ENCODE measurements around the gene BNIPL.

The BNIPL gene

DNA sequence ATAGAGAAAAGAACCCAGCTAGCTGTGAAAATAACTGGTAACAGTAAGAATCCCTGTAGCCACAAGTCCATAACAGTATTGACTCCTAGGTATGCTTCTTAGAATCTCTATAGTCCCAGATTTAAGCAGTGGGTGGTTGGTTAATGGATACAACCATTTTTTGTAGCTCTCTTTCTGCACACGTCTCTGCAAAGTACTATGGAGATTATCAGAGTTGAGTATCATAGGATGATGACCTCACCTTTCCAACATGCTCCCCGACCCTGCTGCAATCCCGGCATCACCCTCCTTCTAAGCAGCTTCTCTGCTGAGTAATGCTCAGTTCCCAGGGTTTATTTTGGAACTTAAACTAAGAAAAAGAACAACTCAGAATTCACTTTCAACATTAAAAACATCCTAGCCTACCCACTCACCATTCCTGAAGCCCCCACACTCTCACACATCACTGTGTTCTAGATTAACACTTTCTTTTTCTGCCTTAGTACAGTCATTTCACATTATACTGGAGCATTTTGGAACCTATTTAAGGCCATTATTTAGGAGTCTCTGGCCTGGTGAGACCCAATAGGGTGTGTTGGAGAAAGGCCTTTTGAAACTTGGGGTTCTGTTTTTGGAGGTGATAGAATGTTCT lies 26.5 kb downstream of the BNIPL start:
- H3K27me3 ChIP-seq (ENCODE audit: insufficient read depth, low read length) = no peaks in the 10 kb centered on the region
- no peaks in the 10 kb centered on the region for H4K20me1 ChIP-seq (ENCODE audit: insufficient read depth, low read length)
- no peak for TF ChIP-seq EZH2 (IDR thresholded peaks at IDR 0.05; ENCODE audit: borderline replicate concordance, low read length)
- no peaks in the 10 kb centered on the region for H3K9me3 ChIP-seq (ENCODE audit: low read length)
- H3K4me2 ChIP-seq (ENCODE audit: low read length) = no peak overlapping the region
- no peak overlapping the region for H3K4me3 ChIP-seq (ENCODE audit: low read depth, low read length, poor library complexity, severe bottlenecking)
- H3F3A ChIP-seq (ENCODE audit: insufficient read depth, low read length) = 0 out of 2 replicates have a peak, but pooled peaks cover 5% of the 10 kb centered on the region
- H3K27ac ChIP-seq (ENCODE audit: low read depth, low read length, poor library complexity, severe bottlenecking) = no peak overlapping the region
- no peaks in the 10 kb centered on the region for H3K9me2 ChIP-seq (ENCODE audit: low read depth, low read length)
- H3K4me1 ChIP-seq (ENCODE audit: insufficient read depth, low read length, severe bottlenecking) = peaks cover 31% of the 10 kb centered on the region
- peaks cover 19% of the 10 kb centered on the region; the same call in 1 of the 2 replicates for H3K79me2 ChIP-seq (ENCODE audit: insufficient read depth, low read length)
- no peak overlapping the region for H3K9ac ChIP-seq (ENCODE audit: low read length)
- no peak overlapping the region for H2AFZ ChIP-seq (ENCODE audit: low read length)
- H3K36me3 ChIP-seq (ENCODE audit: insufficient read depth, low read length) = no peaks in the 10 kb centered on the region

DNA sequence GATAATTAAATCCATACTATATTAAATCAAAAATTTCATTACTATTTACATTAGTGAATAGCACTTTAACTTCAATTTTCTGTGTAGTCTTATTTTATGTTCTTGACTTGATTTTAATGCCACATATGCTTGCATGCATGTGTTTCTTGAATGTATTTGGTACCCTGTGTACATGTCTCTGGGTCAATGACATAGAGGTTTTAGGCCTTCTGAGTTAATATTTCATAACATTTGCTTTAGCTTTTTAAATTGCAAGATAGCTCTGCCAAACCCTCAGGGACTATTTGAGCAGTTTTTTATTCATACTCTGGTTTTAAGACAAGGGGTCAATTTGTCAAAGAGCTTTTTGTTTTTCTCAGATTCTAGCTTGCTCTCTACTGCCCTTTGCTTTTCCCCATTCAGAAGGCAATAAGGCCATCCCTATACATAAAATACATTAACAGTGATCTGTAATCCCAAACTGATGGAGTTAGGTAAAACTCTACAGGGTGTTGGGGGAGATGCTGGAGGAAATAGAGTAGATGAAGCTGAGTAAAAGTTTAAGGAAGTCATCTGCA lies 28.8 kb downstream of the BNIPL start:
- Histone ChIP-seq H3K79me2 (ENCODE audit: insufficient read depth, low read length) (no peaks in the 10 kb centered on the region; the same call in 1 of the 2 replicates), H3K4me2 (ENCODE audit: low read length) (no peak overlapping the region), H3K9me3 (ENCODE audit: low read length) (no peaks in the 10 kb centered on the region), H4K20me1 (ENCODE audit: insufficient read depth, low read length) (no peaks in the 10 kb centered on the region), H3K36me3 (ENCODE audit: insufficient read depth, low read length) (no peaks in the 10 kb centered on the region), H3K9me2 (ENCODE audit: low read depth, low read length) (no peaks in the 10 kb centered on the region), H3K27ac (ENCODE audit: low read depth, low read length, poor library complexity, severe bottlenecking) (peak overlapping the region; percentile 3), H3K9ac (ENCODE audit: low read length) (no peak overlapping the region), H3K27me3 (ENCODE audit: insufficient read depth, low read length) (no peaks in the 10 kb centered on the region), H3K4me1 (ENCODE audit: insufficient read depth, low read length, severe bottlenecking) (peaks cover 31% of the 10 kb centered on the region), H3F3A (ENCODE audit: insufficient read depth, low read length) (0 out of 2 replicates have a peak, but pooled peaks cover 14% of the 10 kb centered on the region), H2AFZ (ENCODE audit: low read length) (no peak overlapping the region), H3K4me3 (ENCODE audit: low read depth, low read length, poor library complexity, severe bottlenecking) (no peak overlapping the region)
- TF ChIP-seq, protein P1, sequence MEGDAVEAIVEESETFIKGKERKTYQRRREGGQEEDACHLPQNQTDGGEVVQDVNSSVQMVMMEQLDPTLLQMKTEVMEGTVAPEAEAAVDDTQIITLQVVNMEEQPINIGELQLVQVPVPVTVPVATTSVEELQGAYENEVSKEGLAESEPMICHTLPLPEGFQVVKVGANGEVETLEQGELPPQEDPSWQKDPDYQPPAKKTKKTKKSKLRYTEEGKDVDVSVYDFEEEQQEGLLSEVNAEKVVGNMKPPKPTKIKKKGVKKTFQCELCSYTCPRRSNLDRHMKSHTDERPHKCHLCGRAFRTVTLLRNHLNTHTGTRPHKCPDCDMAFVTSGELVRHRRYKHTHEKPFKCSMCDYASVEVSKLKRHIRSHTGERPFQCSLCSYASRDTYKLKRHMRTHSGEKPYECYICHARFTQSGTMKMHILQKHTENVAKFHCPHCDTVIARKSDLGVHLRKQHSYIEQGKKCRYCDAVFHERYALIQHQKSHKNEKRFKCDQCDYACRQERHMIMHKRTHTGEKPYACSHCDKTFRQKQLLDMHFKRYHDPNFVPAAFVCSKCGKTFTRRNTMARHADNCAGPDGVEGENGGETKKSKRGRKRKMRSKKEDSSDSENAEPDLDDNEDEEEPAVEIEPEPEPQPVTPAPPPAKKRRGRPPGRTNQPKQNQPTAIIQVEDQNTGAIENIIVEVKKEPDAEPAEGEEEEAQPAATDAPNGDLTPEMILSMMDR (IDR thresholded peaks at IDR 0.05; ENCODE audit: low read length) = no peak
- TF ChIP-seq EZH2 (IDR thresholded peaks at IDR 0.05; ENCODE audit: borderline replicate concordance, low read length) = no peak

DNA sequence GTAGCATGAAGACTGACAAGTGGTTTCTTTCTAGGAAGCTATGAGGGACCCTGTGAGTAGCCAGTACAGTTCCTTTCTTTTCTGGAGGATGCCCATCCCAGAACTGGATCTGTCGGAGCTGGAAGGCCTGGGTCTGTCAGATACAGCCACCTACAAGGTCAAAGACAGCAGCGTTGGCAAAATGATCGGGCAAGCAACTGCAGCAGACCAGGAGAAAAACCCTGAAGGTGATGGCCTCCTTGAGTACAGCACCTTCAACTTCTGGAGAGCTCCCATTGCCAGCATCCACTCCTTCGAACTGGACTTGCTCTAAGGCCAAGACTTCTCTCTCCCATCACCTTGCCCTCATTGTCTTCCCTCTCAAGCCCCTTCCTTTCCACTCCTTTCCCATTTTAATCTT lies 30.8 kb downstream of the BNIPL start:
- Histone ChIP-seq H3K4me1 (ENCODE audit: insufficient read depth, low read length, severe bottlenecking) (peaks cover 24% of the 10 kb centered on the region), H3K36me3 (ENCODE audit: insufficient read depth, low read length) (no peaks in the 10 kb centered on the region), H3K9ac (ENCODE audit: low read length) (no peak overlapping the region), H2AFZ (ENCODE audit: low read length) (no peak overlapping the region), H4K20me1 (ENCODE audit: insufficient read depth, low read length) (no peaks in the 10 kb centered on the region), H3F3A (ENCODE audit: insufficient read depth, low read length) (0 out of 2 replicates have a peak, but pooled peaks cover 11% of the 10 kb centered on the region), H3K9me3 (ENCODE audit: low read length) (no peaks in the 10 kb centered on the region), H3K27ac (ENCODE audit: low read depth, low read length, poor library complexity, severe bottlenecking) (no peak overlapping the region), H3K9me2 (ENCODE audit: low read depth, low read length) (no peaks in the 10 kb centered on the region), H3K27me3 (ENCODE audit: insufficient read depth, low read length) (no peaks in the 10 kb centered on the region), H3K4me2 (ENCODE audit: low read length) (no peak overlapping the region), H3K79me2 (ENCODE audit: insufficient read depth, low read length) (no peaks in the 10 kb centered on the region), H3K4me3 (ENCODE audit: low read depth, low read length, poor library complexity, severe bottlenecking) (no peak overlapping the region)
- no peak for TF ChIP-seq EZH2 (IDR thresholded peaks at IDR 0.05; ENCODE audit: borderline replicate concordance, low read length)
- TF ChIP-seq, protein P1 (IDR thresholded peaks at IDR 0.05; ENCODE audit: low read length) = no peak

Data from OCI-LY1 (cell line).